ENCODE data around the gene PDE3B.
"Not testable (repeated sequence)": the region's sequence is repeated elsewhere in the genome, so short reads cannot be mapped to it uniquely, and the experiment has no call there.

The PDE3B gene

DNA sequence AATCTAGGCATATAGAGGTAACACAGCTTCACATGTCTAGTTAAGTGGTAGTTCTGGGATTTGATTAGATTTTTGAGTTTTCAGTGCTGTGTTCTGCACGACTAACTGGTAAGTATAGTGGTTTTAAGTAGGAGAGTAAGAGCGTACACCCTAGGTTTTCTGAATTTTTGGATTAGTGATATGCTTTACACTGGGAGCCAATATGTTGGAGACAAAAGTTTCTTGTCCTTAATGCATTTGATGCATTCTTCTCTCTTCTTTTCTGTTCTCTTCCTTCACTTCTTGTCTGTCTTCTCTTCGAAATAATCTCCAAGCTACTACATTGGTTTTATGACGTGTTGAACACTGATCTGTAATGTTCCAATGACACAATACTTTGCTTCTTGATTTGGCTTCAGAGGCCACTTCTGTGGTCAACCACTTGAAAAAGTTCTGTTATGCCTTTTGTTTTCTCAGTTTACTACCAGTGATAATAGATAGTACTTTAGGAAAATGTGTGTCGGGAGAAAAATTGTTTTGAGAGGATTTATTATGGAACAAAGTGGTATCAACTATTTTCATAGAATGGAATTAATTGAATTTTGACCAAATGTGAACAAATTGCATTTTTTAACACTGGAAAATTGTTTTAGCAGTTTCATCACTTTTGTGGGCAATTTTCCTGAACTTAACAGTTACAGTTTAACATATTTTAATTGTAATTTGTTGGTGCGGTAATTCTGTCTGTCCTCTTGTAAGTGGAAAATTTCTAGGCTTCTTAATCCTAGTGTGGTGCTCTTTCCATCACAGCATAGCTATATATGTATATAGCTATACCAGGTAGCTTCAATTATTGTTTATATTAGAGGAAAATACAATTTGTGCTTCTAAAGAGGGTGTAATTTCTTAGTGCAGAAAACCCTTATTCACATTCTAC is 2.6 kb downstream of the PDE3B start:
- Histone ChIP-seq H3K27me3 (ENCODE audit: low read depth) (no peaks in the 10 kb centered on the region), H3K4me3 (peak overlapping the region; percentile 64), H3K9me3 (no peaks in the 10 kb centered on the region), H3K36me3 (replicated peaks) (no peaks in the 10 kb centered on the region), H3K4me1 (peaks cover 33% of the 10 kb centered on the region)
- in situ Hi-C loops (cut with MboI; ENCODE audit: low sequenced_read_pairs), result loop anchor here (10.0 kb wide), 1 partner anchor 121 kb away; the partner anchor contains the start of gene PSMA1
- peak in 1 of 2 experiments; percentile 43 for DNase-seq (ENCODE audit: low spot score in 2 of 2)

DNA sequence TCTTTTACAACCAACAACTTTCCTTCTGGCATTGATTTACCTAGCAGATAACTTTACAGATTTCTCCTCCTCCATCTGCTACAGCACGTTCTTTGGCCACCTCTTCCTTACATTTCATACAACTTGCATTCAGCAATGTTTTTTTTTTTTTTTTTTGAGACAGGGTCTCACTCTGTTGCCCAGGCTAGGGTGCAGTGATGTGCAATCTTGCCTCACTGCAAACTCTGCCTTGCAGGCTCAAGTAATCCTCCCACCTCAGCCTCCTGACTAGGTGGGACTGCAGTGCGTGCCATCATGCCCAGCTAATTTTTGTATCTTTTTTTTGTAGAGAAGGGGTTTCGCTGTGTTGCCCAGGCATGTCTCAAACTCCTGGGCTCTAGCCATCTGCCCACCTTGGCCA is 6.5 kb downstream of the PDE3B start:
- Histone ChIP-seq H3K9me3 (no peaks in the 10 kb centered on the region), H3K36me3 (replicated peaks) (no peaks in the 10 kb centered on the region), H3K4me3 (no peak overlapping the region), H3K27me3 (ENCODE audit: low read depth) (no peaks in the 10 kb centered on the region), H3K4me1 (peaks cover 17% of the 10 kb centered on the region)
- DNase-seq (ENCODE audit: low spot score in 2 of 2), result no peak
- in situ Hi-C loops (cut with MboI; ENCODE audit: low sequenced_read_pairs), result no loop called here

DNA sequence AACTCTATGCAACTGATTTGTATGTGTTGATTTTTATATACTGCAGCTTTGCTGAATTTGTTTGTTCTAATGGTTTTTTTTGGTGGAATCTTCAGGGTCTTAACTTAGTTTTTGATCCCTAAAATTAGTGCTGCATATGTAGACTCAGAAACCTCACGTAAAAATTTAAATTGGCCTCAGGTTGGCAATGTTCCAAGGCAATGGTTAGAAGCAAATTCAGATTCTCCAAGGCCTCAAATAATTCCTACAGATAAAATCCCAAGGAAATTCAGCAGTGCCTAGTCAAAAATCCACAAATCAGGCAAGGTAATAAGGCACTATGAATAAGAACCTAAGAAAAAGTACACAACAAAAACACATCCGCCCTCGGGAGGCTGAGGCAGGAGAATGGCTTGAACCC is 9.5 kb downstream of the PDE3B start:
- in situ Hi-C loops (cut with MboI; ENCODE audit: low sequenced_read_pairs), result no loop called here
- Histone ChIP-seq H3K9me3 (no peaks in the 10 kb centered on the region), H3K36me3 (replicated peaks) (no peaks in the 10 kb centered on the region), H3K4me3 (no peak overlapping the region), H3K27me3 (ENCODE audit: low read depth) (no peaks in the 10 kb centered on the region), H3K4me1 (peaks cover 10% of the 10 kb centered on the region; the same call in 1 of the 2 replicates)
- no peak for DNase-seq (ENCODE audit: low spot score in 2 of 2)

DNA sequence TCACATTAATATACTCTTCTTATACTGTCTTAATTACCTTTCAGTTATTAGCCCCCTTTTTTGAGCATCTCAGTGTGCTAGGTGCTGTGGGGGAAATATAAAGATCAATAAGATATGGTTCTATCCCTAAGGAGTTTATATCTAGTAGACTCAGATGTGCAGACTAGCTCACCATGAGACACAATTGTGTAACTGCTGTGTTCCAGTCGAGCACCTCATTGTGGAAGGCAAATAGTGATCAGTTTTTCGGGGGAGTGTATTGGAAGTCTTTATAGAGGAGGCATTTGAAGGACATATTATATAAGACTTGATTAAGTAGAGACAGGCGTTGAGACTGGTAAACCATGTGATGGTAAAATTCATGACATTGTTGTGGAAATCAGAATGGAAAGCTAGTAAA is 11.8 kb downstream of the PDE3B start:
- in situ Hi-C loops (cut with MboI; ENCODE audit: low sequenced_read_pairs), result no loop called here

DNA sequence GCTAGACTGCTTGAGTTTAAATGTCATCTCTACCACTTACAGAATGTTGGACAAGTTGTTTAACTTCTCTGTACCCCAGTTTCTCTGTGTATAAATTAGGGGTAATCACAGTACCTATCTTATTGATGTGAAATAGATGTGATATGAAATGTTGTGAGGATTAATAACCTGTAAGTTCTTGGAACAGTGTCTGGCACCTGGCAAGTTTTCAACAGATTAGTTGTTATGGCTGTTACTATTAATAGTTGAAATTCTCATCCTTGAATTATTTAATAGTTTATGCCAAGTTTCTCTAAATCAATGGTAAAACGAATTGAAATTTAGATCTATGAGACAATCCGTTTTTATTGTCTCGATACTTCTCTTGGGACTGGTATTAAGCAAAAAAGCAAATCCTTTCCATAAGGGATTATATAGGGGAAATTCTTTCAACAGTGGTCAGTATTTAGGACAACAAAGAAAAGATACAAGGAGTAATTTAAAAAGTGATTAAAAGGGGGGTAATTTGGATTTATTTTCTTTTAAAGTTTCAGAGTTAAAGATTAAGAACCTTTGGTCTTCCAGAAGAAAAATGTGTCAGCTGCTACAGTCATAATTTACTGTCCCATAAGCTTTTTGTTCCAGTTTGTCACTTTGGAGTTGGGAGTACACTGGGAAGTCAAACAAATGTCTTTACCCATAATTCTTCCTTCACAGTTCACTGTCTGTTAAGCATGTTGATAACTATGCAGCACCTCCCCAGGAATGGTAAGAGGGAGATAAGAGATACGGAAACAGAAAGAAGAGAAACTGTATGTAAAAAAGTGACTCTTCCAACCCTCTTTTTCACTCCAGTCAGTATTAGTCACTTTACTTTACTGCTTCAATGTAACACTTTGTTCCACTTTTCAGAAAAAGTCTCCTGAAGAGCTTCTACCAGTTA is 13.2 kb downstream of the PDE3B start:
- in situ Hi-C loops (cut with MboI; ENCODE audit: low sequenced_read_pairs), result no loop called here
- H3K4me3 ChIP-seq, result no peak overlapping the region
- no peaks in the 10 kb centered on the region for H3K27me3 ChIP-seq (ENCODE audit: low read depth)
- no peaks in the 10 kb centered on the region for H3K9me3 ChIP-seq
- DNase-seq (ENCODE audit: low spot score in 2 of 2), result peak in 1 of 2 experiments; percentile 19
- H3K36me3 ChIP-seq (replicated peaks), result no peaks in the 10 kb centered on the region
- H3K4me1 ChIP-seq, result peaks cover 4% of the 10 kb centered on the region; the same call in 1 of the 2 replicates

More for the DNA sequence above, 11.8 kb downstream of the PDE3B start:
- DNase-seq (ENCODE audit: low spot score in 2 of 2), result no peak
- H3K27me3 ChIP-seq (ENCODE audit: low read depth), result no peaks in the 10 kb centered on the region
- H3K4me3 ChIP-seq, result no peak overlapping the region
- H3K36me3 ChIP-seq (replicated peaks), result no peaks in the 10 kb centered on the region
- H3K9me3 ChIP-seq, result no peaks in the 10 kb centered on the region
- H3K4me1 ChIP-seq, result peaks cover 4% of the 10 kb centered on the region; the same call in 1 of the 2 replicates

DNA sequence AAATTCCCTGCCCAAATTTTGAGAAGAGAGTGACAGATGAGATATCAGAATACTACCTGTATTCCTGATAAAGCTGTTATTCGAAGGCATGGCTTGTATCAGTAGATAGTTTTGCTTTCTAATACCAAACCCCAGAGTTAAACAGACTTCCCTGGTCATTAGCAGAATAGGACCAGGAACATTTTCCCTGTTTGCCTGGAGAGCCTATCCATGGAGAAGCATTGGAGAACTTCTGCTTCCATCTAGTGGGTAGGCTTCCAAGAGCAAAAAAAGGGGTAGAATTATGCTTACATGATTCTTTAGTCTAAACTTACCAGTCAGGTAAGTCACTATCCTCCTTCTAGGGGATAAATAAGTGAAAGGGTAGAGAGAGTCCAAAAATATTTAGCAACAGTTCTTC is 14.2 kb downstream of the PDE3B start:
- in situ Hi-C loops (cut with MboI; ENCODE audit: low sequenced_read_pairs), result no loop called here
- H3K4me3 ChIP-seq, result no peak overlapping the region
- H3K9me3 ChIP-seq, result no peaks in the 10 kb centered on the region
- no peaks in the 10 kb centered on the region for H3K36me3 ChIP-seq (replicated peaks)
- peaks cover 4% of the 10 kb centered on the region; the same call in 1 of the 2 replicates for H3K4me1 ChIP-seq
- DNase-seq (ENCODE audit: low spot score in 2 of 2), result no peak
- no peaks in the 10 kb centered on the region for H3K27me3 ChIP-seq (ENCODE audit: low read depth)

DNA sequence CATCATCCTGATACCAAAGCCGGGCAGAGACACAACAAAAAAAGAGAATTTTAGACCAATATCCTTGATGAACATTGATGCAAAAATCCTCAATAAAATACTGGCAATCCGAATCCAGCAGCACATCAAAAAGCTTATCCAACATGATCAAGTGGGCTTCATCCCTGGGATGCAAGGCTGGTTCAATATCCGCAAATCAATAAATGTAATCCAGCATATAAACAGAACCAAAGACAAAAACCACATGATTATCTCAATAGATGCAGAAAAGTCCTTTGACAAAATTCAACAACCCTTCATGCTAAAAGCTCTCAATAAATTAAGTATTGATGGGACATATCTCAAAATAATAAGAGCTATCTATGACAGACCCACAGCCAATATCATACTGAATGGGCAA is 21.3 kb downstream of the PDE3B start:
- H3K4me3 ChIP-seq; DNase-seq (ENCODE audit: low spot score in 2 of 2); in situ Hi-C loops (cut with MboI; ENCODE audit: low sequenced_read_pairs): not testable (repeated sequence)

DNA sequence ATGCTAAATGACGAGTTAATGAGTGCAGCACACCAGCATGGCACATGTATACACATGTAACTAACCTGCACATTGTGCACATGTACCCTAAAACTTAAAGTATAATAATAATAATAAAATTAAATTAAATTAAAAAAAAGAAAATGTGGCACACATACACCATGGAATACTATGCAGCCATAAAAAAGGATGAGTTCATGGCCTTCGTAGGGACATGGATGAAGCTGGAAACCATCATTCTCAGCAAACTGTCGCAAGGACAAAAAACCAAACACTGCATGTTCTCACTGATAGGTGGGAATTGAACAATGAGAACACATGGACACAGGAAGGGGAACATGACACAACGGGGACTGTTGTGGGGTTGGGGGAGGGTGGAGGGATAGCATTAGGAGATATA is 23.7 kb downstream of the PDE3B start:
- H3K9me3 ChIP-seq; H3K27me3 ChIP-seq (ENCODE audit: low read depth); in situ Hi-C loops (cut with MboI; ENCODE audit: low sequenced_read_pairs); H3K36me3 ChIP-seq (replicated peaks); H3K4me1 ChIP-seq; H3K4me3 ChIP-seq; DNase-seq (ENCODE audit: low spot score in 2 of 2): not testable (repeated sequence)

More for the DNA sequence above, 21.3 kb downstream of the PDE3B start:
- not testable (repeated sequence) for H3K9me3 ChIP-seq; H3K27me3 ChIP-seq (ENCODE audit: low read depth); H3K36me3 ChIP-seq (replicated peaks); H3K4me1 ChIP-seq

DNA sequence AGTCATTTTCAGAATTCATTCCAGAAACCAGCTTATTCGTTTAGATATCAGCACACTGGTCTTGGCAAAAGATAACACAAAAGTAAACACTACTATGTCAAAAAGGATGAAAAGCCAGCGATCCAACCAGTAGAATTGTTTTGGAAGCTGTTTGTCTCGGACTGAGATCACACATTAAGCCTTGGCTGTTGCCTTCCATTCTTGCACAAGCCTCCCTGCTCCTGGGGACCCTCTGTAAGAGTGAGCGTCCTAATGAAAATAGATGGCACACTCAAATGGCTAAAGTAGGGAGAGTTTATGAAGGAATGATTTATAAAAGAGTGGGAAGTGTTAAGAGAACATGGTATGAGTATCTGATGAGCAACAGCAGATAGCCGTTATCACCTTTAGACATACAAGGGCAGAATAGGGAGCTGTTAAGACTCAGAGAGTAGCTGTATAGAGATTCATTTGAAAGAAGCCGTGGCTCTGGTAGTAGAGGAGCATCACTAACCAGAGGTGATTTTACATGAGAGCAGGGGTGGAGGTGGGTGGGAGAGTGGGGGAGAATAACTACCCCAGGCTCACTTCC is 25.2 kb downstream of the PDE3B start:
- DNase-seq (ENCODE audit: low spot score in 2 of 2), result no peak
- in situ Hi-C loops (cut with MboI; ENCODE audit: low sequenced_read_pairs), result no loop called here
- Histone ChIP-seq H3K9me3 (no peaks in the 10 kb centered on the region), H3K4me3 (no peak overlapping the region), H3K36me3 (replicated peaks) (no peaks in the 10 kb centered on the region), H3K27me3 (ENCODE audit: low read depth) (no peaks in the 10 kb centered on the region), H3K4me1 (no peaks in the 10 kb centered on the region)

DNA sequence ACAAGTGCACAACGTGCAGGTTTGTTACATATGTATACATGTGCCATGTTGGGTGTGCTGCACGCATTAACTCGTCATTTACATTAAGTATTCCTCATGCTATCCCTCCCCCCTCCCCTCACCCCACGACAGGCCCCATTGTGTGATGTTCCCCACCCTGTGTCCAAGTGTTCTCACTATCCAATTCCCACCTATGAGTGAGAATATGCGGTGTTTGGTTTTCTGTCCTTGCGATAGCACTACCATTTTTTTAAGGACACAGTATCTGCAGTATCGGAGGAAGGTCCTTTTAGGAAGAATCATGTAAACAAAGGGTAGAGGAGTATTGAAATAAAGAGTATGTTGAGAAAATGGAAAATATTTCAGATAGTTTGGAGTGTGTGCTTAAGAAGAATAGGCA is 25.9 kb downstream of the PDE3B start:
- H3K27me3 ChIP-seq (ENCODE audit: low read depth), result no peaks in the 10 kb centered on the region
- H3K4me3 ChIP-seq, result no peak overlapping the region
- no peak for DNase-seq (ENCODE audit: low spot score in 2 of 2)
- no peaks in the 10 kb centered on the region for H3K4me1 ChIP-seq
- in situ Hi-C loops (cut with MboI; ENCODE audit: low sequenced_read_pairs), result no loop called here
- no peaks in the 10 kb centered on the region for H3K9me3 ChIP-seq
- H3K36me3 ChIP-seq (replicated peaks), result no peaks in the 10 kb centered on the region

DNA sequence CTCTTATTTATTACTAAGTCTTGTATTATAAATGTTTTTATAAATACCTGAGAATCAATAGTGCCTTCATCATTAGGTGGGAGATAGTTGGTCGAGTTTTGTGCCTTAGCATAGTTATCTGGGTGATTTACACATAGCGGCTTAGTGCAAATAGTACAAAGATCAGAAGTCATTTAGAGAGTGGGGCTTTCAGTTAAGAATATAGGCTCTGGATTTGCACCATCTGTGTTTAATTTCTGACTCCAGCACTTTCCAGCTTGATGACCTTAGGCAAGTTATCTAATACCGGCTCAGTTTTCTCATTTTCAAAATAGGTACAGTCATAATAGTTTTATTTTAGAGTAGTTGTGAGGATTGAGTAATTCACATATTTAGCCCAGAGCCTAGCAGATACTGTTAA is 26.4 kb downstream of the PDE3B start:
- no peaks in the 10 kb centered on the region for H3K4me1 ChIP-seq
- no peaks in the 10 kb centered on the region for H3K36me3 ChIP-seq (replicated peaks)
- no peak overlapping the region for H3K4me3 ChIP-seq
- H3K9me3 ChIP-seq, result no peaks in the 10 kb centered on the region
- H3K27me3 ChIP-seq (ENCODE audit: low read depth), result no peaks in the 10 kb centered on the region
- in situ Hi-C loops (cut with MboI; ENCODE audit: low sequenced_read_pairs), result no loop called here
- DNase-seq (ENCODE audit: low spot score in 2 of 2), result no peak

DNA sequence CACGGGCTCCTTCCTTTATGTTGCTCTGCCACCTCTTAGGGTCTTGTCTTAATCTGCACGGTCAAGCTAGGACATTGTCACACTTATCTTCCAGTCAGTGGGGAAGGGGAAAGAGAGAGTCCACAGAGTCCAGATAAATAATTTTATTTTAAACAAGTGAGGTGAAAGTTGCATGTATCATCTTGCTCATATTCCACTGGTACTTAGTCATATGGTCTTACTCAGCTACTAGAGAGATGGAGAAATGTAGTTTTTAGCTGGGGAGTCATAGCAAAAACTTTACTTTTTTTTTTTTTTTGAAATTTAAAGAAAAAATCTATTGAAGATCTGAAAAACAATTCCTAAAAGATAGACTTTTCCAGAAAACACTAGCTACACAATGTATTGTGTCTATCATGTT is 29.0 kb downstream of the PDE3B start:
- Histone ChIP-seq H3K27me3 (ENCODE audit: low read depth) (no peaks in the 10 kb centered on the region), H3K9me3 (no peaks in the 10 kb centered on the region), H3K4me3 (no peak overlapping the region), H3K4me1 (no peaks in the 10 kb centered on the region), H3K36me3 (replicated peaks) (no peaks in the 10 kb centered on the region)
- no peak for DNase-seq (ENCODE audit: low spot score in 2 of 2)
- in situ Hi-C loops (cut with MboI; ENCODE audit: low sequenced_read_pairs), result no loop called here

DNA sequence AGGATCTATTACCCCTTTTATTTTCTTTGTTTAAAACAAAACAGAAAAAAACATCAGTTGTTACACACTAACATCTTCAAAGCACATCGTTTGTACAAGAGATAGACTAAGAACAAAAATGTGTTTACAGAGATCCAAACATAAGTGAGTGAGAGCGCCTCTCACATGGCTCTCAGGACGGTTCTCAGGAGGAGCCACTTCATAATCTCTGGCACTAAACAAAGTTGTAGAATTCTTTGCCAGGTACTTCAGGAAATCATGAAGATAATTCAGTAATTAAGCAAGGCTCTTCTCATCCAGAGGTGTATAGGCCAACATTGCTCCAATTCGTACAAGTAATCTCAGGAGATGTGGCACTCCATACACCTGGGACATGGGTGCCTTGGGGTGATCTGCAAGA is 29.8 kb downstream of the PDE3B start:
- no peaks in the 10 kb centered on the region for H3K9me3 ChIP-seq
- in situ Hi-C loops (cut with MboI; ENCODE audit: low sequenced_read_pairs), result no loop called here
- no peak overlapping the region for H3K4me3 ChIP-seq
- no peak for DNase-seq (ENCODE audit: low spot score in 2 of 2)
- H3K4me1 ChIP-seq, result no peaks in the 10 kb centered on the region
- H3K36me3 ChIP-seq (replicated peaks), result no peaks in the 10 kb centered on the region
- H3K27me3 ChIP-seq (ENCODE audit: low read depth), result no peaks in the 10 kb centered on the region
